Loucy (cell line): ENCODE measurements around the gene SLC38A9.

Experiments
- EZH2phosphoT487 ChIP-seq: fragments of 200-600 bp; IDR thresholded peaks from 2 replicates; pipeline ENCODE4 v1.6.1; 2018; ENCODE audit warnings: antibody characterized with exemption, mild to moderate bottlenecking, moderate library complexity, borderline replicate concordance
- TF ChIP-seq, protein P1 (sequence below): fragments of 200-600 bp; sonication (generic); conservative IDR thresholded peaks from 2 replicates; pipeline ENCODE4 v1.5.1; 2014; ENCODE audit warnings: mild to moderate bottlenecking, antibody characterized with exemption, low read length

DNA sequence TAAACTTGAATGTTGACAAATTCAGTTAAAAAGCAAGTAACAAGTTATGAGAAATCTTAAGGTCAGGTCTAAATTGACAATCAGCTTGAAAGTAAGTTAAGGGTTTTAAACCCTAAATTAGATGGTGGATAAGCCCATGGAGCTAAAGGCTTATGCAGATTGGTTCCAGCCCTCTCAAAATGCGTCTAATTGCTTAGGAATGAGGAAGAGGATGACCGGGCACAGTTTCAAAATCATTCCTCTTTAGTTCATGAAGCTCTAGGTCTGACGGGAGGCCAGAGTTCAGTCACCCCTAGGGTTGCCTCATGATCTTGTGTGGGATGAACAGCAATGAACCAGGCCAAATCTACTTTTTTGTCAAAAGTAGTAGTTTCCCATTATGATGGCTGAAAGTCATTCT is 75.4 kb downstream of the SLC38A9 start:
- TF ChIP-seq, protein P1, sequence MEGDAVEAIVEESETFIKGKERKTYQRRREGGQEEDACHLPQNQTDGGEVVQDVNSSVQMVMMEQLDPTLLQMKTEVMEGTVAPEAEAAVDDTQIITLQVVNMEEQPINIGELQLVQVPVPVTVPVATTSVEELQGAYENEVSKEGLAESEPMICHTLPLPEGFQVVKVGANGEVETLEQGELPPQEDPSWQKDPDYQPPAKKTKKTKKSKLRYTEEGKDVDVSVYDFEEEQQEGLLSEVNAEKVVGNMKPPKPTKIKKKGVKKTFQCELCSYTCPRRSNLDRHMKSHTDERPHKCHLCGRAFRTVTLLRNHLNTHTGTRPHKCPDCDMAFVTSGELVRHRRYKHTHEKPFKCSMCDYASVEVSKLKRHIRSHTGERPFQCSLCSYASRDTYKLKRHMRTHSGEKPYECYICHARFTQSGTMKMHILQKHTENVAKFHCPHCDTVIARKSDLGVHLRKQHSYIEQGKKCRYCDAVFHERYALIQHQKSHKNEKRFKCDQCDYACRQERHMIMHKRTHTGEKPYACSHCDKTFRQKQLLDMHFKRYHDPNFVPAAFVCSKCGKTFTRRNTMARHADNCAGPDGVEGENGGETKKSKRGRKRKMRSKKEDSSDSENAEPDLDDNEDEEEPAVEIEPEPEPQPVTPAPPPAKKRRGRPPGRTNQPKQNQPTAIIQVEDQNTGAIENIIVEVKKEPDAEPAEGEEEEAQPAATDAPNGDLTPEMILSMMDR = no peak
- no peak for TF ChIP-seq EZH2phosphoT487
